Trophoblast cell (in vitro differentiated cells and primary cell): ENCODE measurements around the gene NELFB.
"Not testable (repeated sequence)": the region's sequence is repeated elsewhere in the genome, so short reads cannot be mapped to it uniquely, and the experiment has no call there.

Experiments
- DNase-seq, 2 donors: peaks; one replicate each; pipeline ENCODE4 v3.0.0-alpha.2; 2016
- H2AFZ ChIP-seq: 2 replicates; pipeline ENCODE4 v1.6.1; 2013; ENCODE audit warnings: low read length, moderate library complexity, mild to moderate bottlenecking; ENCODE audit not compliant: insufficient read depth, poor library complexity
- H2AK5ac ChIP-seq: 2 replicates; pipeline ENCODE4 v1.6.1; 2013; ENCODE audit warnings: mild to moderate bottlenecking, low read length
- H2BK120ac ChIP-seq: 2 replicates; pipeline ENCODE4 v1.6.1; 2013; ENCODE audit warnings: low read length, mild to moderate bottlenecking, moderate library complexity; ENCODE audit not compliant: insufficient read depth, poor library complexity
- H2BK12ac ChIP-seq: 2 replicates; pipeline ENCODE4 v1.6.1; 2013; ENCODE audit warnings: mild to moderate bottlenecking, low read length, moderate library complexity
- H2BK5ac ChIP-seq: 2 replicates; pipeline ENCODE4 v1.6.1; 2013; ENCODE audit warnings: low read length, low read depth, moderate library complexity, mild to moderate bottlenecking; ENCODE audit not compliant: poor library complexity
- H3K14ac ChIP-seq: 2 replicates; pipeline ENCODE4 v1.6.1; 2013; ENCODE audit warnings: mild to moderate bottlenecking, low read length
- H3K18ac ChIP-seq: 2 replicates; pipeline ENCODE4 v1.6.1; 2013; ENCODE audit warnings: mild to moderate bottlenecking, low read length
- H3K23ac ChIP-seq: 2 replicates; pipeline ENCODE4 v1.6.1; 2013; ENCODE audit warnings: low read length
- H3K27ac ChIP-seq: 2 replicates; pipeline ENCODE4 v1.5.1; 2013; ENCODE audit warnings: low read depth, mild to moderate bottlenecking, inconsistent platforms, low read length, moderate library complexity
- H3K27me3 ChIP-seq: 2 replicates; pipeline ENCODE4 v1.6.1; 2013; ENCODE audit warnings: inconsistent platforms, mild to moderate bottlenecking, low read length, moderate library complexity; ENCODE audit not compliant: insufficient read depth
- H3K36me3 ChIP-seq, 2 experiments: 1 replicate in 1 of 2; 2 replicates in 1 of 2; pipeline ENCODE4 v1.6.1; 2013; ENCODE audit warnings: low read length in 2 of 2, mild to moderate bottlenecking in 2 of 2, moderate library complexity in 1 of 2; ENCODE audit not compliant: insufficient read depth in 2 of 2, control insufficient read depth in 1 of 2
- H3K4ac ChIP-seq: 2 replicates; pipeline ENCODE4 v1.6.1; 2013; ENCODE audit warnings: low read depth, mild to moderate bottlenecking, low read length, moderate library complexity
- H3K4me1 ChIP-seq, 2 experiments: 1 replicate in 1 of 2; 2 replicates in 1 of 2; pipeline ENCODE4 v1.6.1; 2013; ENCODE audit warnings: low read length in 2 of 2, mild to moderate bottlenecking in 2 of 2, moderate library complexity in 1 of 2; ENCODE audit not compliant: insufficient read depth in 2 of 2, control insufficient read depth in 1 of 2
- H3K4me2 ChIP-seq: 2 replicates; pipeline ENCODE4 v1.6.1; 2013; ENCODE audit warnings: inconsistent platforms, mild to moderate bottlenecking, low read length, moderate library complexity
- H3K4me3 ChIP-seq: 2 replicates; pipeline ENCODE4 v1.5.1; 2013; ENCODE audit warnings: mild to moderate bottlenecking, low read depth, low read length, inconsistent platforms
- H3K79me1 ChIP-seq: one replicate; pipeline ENCODE4 v1.6.1; 2013; ENCODE audit warnings: low read length
- H3K79me2 ChIP-seq: 2 replicates; pipeline ENCODE4 v1.6.1; 2013; ENCODE audit warnings: low read length, mild to moderate bottlenecking; ENCODE audit not compliant: control insufficient read depth, insufficient read depth, poor library complexity
- H3K9ac ChIP-seq: 2 replicates; pipeline ENCODE4 v1.6.1; 2013; ENCODE audit warnings: mild to moderate bottlenecking, low read length
- H3K9me3 ChIP-seq: 2 replicates; pipeline ENCODE4 v1.6.1; 2013; ENCODE audit warnings: low read depth, mild to moderate bottlenecking, control low read depth, inconsistent platforms, low read length; ENCODE audit not compliant: insufficient read depth
- H4K12ac ChIP-seq: 2 replicates; pipeline ENCODE4 v1.6.1; 2013; ENCODE audit warnings: low read depth, mild to moderate bottlenecking, low read length, moderate library complexity
- H4K8ac ChIP-seq: 2 replicates; pipeline ENCODE4 v1.6.1; 2013; ENCODE audit warnings: low read depth, mild to moderate bottlenecking, low read length, moderate library complexity
- H4K91ac ChIP-seq: one replicate; pipeline ENCODE4 v1.6.1; 2013; ENCODE audit warnings: low read depth, mild to moderate bottlenecking, low read length, moderate library complexity
- WGBS: extraction: QIAGEN DNeasy Blood & Tissue Kit; methylation state at CpG from one replicate; pipeline ENCODE4 v1.1.7; 2013; ENCODE audit warnings: missing lambda C conversion rate; ENCODE audit not compliant: insufficient read length, insufficient coverage; ENCODE audit errors: extremely low coverage; 5-methylcytosine and 5-hydroxymethylcytosine counted together

Gene NELFB

GRCh38 chr9:137241490-137242268, 13.4 kb upstream of the NELFB start:
- Histone ChIP-seq H3K23ac (no peak overlapping the region), H2BK120ac (peak overlapping the region; percentile 65), H2AK5ac (peak overlapping the region; percentile 13), H4K12ac (peak overlapping the region; percentile 1), H4K8ac (peak overlapping the region; percentile 82), H3K9me3 (peaks cover 3% of the 10 kb centered on the region), H3K36me3 (peaks cover 22 to 24% of the 10 kb centered on the region in 2 experiments), H2BK12ac (no peak overlapping the region), H4K91ac (peak overlapping the region; percentile 87), H3K4me1 (peaks cover 15 to 22% of the 10 kb centered on the region in 2 experiments), H3K4me2 (peak overlapping the region; percentile 85), H3K14ac (peak overlapping the region; percentile 87), H3K4me3 (peak overlapping the region; percentile 95), H3K27me3 (no peaks in the 10 kb centered on the region), H3K9ac (peak overlapping the region; percentile 88), H3K79me1 (peaks cover 8% of the 10 kb centered on the region), H3K27ac (peak overlapping the region; percentile 84), H3K79me2 (peaks cover 14% of the 10 kb centered on the region), H2BK5ac (peak overlapping the region; percentile 76), H3K18ac (peak overlapping the region; percentile 95), H3K4ac (peak overlapping the region; percentile 94), H2AFZ (no peak overlapping the region)
- WGBS, result no CpG with 5 or more reads among the region's 83 CpGs
- peak in 1 of 2 donors; percentile 64 for DNase-seq

- H3K23ac ChIP-seq, result no peak overlapping the region
- no peak overlapping the region for H4K91ac ChIP-seq
- peak overlapping the region; percentile 86 for H3K9ac ChIP-seq
- no peak overlapping the region for H2BK5ac ChIP-seq
- no peak overlapping the region for H2BK120ac ChIP-seq
- peaks cover 12 to 19% of the 10 kb centered on the region in 2 experiments for H3K4me1 ChIP-seq
- peak overlapping the region; percentile 95 for H3K4me3 ChIP-seq
- H3K27ac ChIP-seq, result no peak overlapping the region
- H3K18ac ChIP-seq, result peak overlapping the region; percentile 54
- peak overlapping the region; percentile 85 for H3K4me2 ChIP-seq
- no peaks in the 10 kb centered on the region for H3K27me3 ChIP-seq
- H3K79me1 ChIP-seq, result peaks cover 8% of the 10 kb centered on the region
- H4K8ac ChIP-seq, result no peak overlapping the region
- peaks cover 14% of the 10 kb centered on the region for H3K79me2 ChIP-seq
- DNase-seq, result no peak
- no peak overlapping the region for H2AFZ ChIP-seq
- no CpG with 5 or more reads among the region's 36 CpGs for WGBS
- H3K36me3 ChIP-seq, result peaks cover 22 to 24% of the 10 kb centered on the region in 2 experiments
- H3K14ac ChIP-seq, result peak overlapping the region; percentile 61
- no peak overlapping the region for H2BK12ac ChIP-seq
- H2AK5ac ChIP-seq, result no peak overlapping the region
- H4K12ac ChIP-seq, result no peak overlapping the region
- H3K9me3 ChIP-seq, result peaks cover 3% of the 10 kb centered on the region
- peak overlapping the region; percentile 94 for H3K4ac ChIP-seq
Observed at GRCh38 chr9:137242269-137243203, 12.6 kb upstream of the NELFB start.

GRCh38 chr9:137243266-137243625, 11.9 kb upstream of the NELFB start:
- H2BK12ac ChIP-seq, H4K12ac ChIP-seq, H3K9ac ChIP-seq, H4K8ac ChIP-seq, H3K23ac ChIP-seq, H3K4me2 ChIP-seq, H2BK120ac ChIP-seq, H2AK5ac ChIP-seq, H3K27me3 ChIP-seq, H4K91ac ChIP-seq, H3K79me1 ChIP-seq, H3K4me3 ChIP-seq, H3K4ac ChIP-seq, H2AFZ ChIP-seq, H3K14ac ChIP-seq, H3K9me3 ChIP-seq, H3K18ac ChIP-seq, H2BK5ac ChIP-seq, H3K27ac ChIP-seq: not testable (repeated sequence)
- DNase-seq, result peak in 1 of 2 donors; percentile 48
- H3K4me1 ChIP-seq, result peaks cover 12 to 19% of the 10 kb centered on the region in 2 experiments
- peaks cover 14% of the 10 kb centered on the region for H3K79me2 ChIP-seq
- no CpG with 5 or more reads among the region's 18 CpGs for WGBS
- H3K36me3 ChIP-seq, result peaks cover 22 to 24% of the 10 kb centered on the region in 2 experiments

GRCh38 chr9:137243626-137244485, 11.3 kb upstream of the NELFB start:
- Histone ChIP-seq H4K12ac (no peak overlapping the region), H3K27ac (no peak overlapping the region), H3K4me1 (peaks cover 12 to 19% of the 10 kb centered on the region in 2 experiments), H3K9me3 (peaks cover 3% of the 10 kb centered on the region), H2BK5ac (no peak overlapping the region), H4K8ac (no peak overlapping the region), H3K23ac (no peak overlapping the region), H3K36me3 (peaks cover 22 to 24% of the 10 kb centered on the region in 2 experiments), H3K18ac (no peak overlapping the region), H3K9ac (no peak overlapping the region), H3K79me2 (peaks cover 14% of the 10 kb centered on the region), H2AK5ac (no peak overlapping the region), H3K4me3 (peak overlapping the region; percentile 42), H3K4me2 (no peak overlapping the region), H3K4ac (no peak overlapping the region), H2BK12ac (no peak overlapping the region), H3K14ac (no peak overlapping the region), H3K27me3 (no peaks in the 10 kb centered on the region), H3K79me1 (peaks cover 8% of the 10 kb centered on the region), H2BK120ac (no peak overlapping the region), H4K91ac (no peak overlapping the region), H2AFZ (no peak overlapping the region)
- peak; percentile 50 to 57 for DNase-seq
- no CpG with 5 or more reads among the region's 15 CpGs for WGBS
